ENCODE measurements around the gene KCNH8. TPM values are rescaled to one million over a fixed set of nuclear protein-coding genes. Genes with fewer than 3 reads are reported as not detected.

The KCNH8 gene
- polyA plus RNA-seq, 1 donor from 2014 or later, result 28.9 TPM

- TF ChIP-seq EP300 (conservative IDR thresholded peaks at IDR 0.05; ENCODE audit: poor library complexity, severe bottlenecking) (no peak), REST (IDR thresholded peaks at IDR 0.05; ENCODE audit: borderline replicate concordance) (no peak)
- no peaks in the 10 kb centered on the region for H3K27me3 ChIP-seq (ENCODE audit: insufficient read depth, low read depth, low read length)
- H3K4me2 ChIP-seq (ENCODE audit: low read length), result no peak overlapping the region
Measured at GRCh38 chr3:19273091-19273490, 124.8 kb downstream of the KCNH8 start.

GRCh38 chr3:19274576-19274975 lies 126.3 kb downstream of the KCNH8 start:
- Histone ChIP-seq H3K4me3 (ENCODE audit: low read length) (no peak overlapping the region), H3K27ac (ENCODE audit: low read length) (no peak overlapping the region), H3K79me2 (replicated peaks; ENCODE audit: insufficient read depth, low read length) (no peaks in the 10 kb centered on the region), H3K36me3 (ENCODE audit: insufficient read depth, low read length) (no peaks in the 10 kb centered on the region), H3K9me2 (ENCODE audit: insufficient read depth, low read length) (no peaks in the 10 kb centered on the region), H2AFZ (ENCODE audit: low read depth, low read length) (no peak overlapping the region), H3K9me3 (ENCODE audit: low read length) (no peaks in the 10 kb centered on the region), H3K9ac (ENCODE audit: low read length) (no peak overlapping the region), H4K20me1 (ENCODE audit: insufficient read depth) (no peaks in the 10 kb centered on the region), H3K27me3 (ENCODE audit: insufficient read depth, low read depth, low read length) (no peaks in the 10 kb centered on the region), H3K4me2 (ENCODE audit: low read length) (no peak overlapping the region), H3F3A (ENCODE audit: insufficient read depth, low read length, poor library complexity, severe bottlenecking) (no peaks in the 10 kb centered on the region)
- no peak for TF ChIP-seq MXI1 (conservative IDR thresholded peaks at IDR 0.05; ENCODE audit: poor library complexity, severe bottlenecking)
- TF ChIP-seq RAD21 (conservative IDR thresholded peaks at IDR 0.05), result no peak
- no peak for TF ChIP-seq POLR2AphosphoS5 (IDR thresholded peaks at IDR 0.05)
- TF ChIP-seq CTCF (IDR thresholded peaks at IDR 0.05; ENCODE audit: poor library complexity, severe bottlenecking), result no peak
- no peak for TF ChIP-seq EZH2 (IDR thresholded peaks at IDR 0.05; ENCODE audit: borderline replicate concordance, insufficient read depth, low read length, poor library complexity, severe bottlenecking)
- TF ChIP-seq SMC3 (conservative IDR thresholded peaks at IDR 0.05; ENCODE audit: poor library complexity), result no peak

More at GRCh38 chr3:19273091-19273490, 124.8 kb downstream of the KCNH8 start:
- Histone ChIP-seq H3K9me3 (ENCODE audit: low read length) (no peaks in the 10 kb centered on the region), H3K4me3 (ENCODE audit: low read length) (no peak overlapping the region), H3K36me3 (ENCODE audit: insufficient read depth, low read length) (no peaks in the 10 kb centered on the region), H3K79me2 (replicated peaks; ENCODE audit: insufficient read depth, low read length) (no peaks in the 10 kb centered on the region), H3F3A (ENCODE audit: insufficient read depth, low read length, poor library complexity, severe bottlenecking) (no peaks in the 10 kb centered on the region), H3K9me2 (ENCODE audit: insufficient read depth, low read length) (no peaks in the 10 kb centered on the region), H4K20me1 (ENCODE audit: insufficient read depth) (no peaks in the 10 kb centered on the region), H3K9ac (ENCODE audit: low read length) (no peak overlapping the region), H2AFZ (ENCODE audit: low read depth, low read length) (peak overlapping the region; percentile 10), H3K27ac (ENCODE audit: low read length) (no peak overlapping the region)

- H3K36me3 ChIP-seq (ENCODE audit: insufficient read depth, low read length), result no peaks in the 10 kb centered on the region
- no peaks in the 10 kb centered on the region for H4K20me1 ChIP-seq (ENCODE audit: insufficient read depth)
- no peaks in the 10 kb centered on the region for H3K9me2 ChIP-seq (ENCODE audit: insufficient read depth, low read length)
- no peaks in the 10 kb centered on the region for H3F3A ChIP-seq (ENCODE audit: insufficient read depth, low read length, poor library complexity, severe bottlenecking)
- no peak overlapping the region for H3K4me2 ChIP-seq (ENCODE audit: low read length)
- no peak overlapping the region for H3K27ac ChIP-seq (ENCODE audit: low read length)
- no peak overlapping the region for H3K9ac ChIP-seq (ENCODE audit: low read length)
- no peaks in the 10 kb centered on the region for H3K9me3 ChIP-seq (ENCODE audit: low read length)
- no peak overlapping the region for H2AFZ ChIP-seq (ENCODE audit: low read depth, low read length)
- no peaks in the 10 kb centered on the region for H3K27me3 ChIP-seq (ENCODE audit: insufficient read depth, low read depth, low read length)
- H3K79me2 ChIP-seq (replicated peaks; ENCODE audit: insufficient read depth, low read length), result no peaks in the 10 kb centered on the region
- H3K4me3 ChIP-seq (ENCODE audit: low read length), result no peak overlapping the region
- TF ChIP-seq RAD21 (conservative IDR thresholded peaks at IDR 0.05) (no peak), EZH2 (IDR thresholded peaks at IDR 0.05; ENCODE audit: borderline replicate concordance, insufficient read depth, low read length, poor library complexity, severe bottlenecking) (no peak), MXI1 (conservative IDR thresholded peaks at IDR 0.05; ENCODE audit: poor library complexity, severe bottlenecking) (no peak), POLR2AphosphoS5 (IDR thresholded peaks at IDR 0.05) (no peak), CTCF (IDR thresholded peaks at IDR 0.05; ENCODE audit: poor library complexity, severe bottlenecking) (no peak), TAF1 (IDR thresholded peaks at IDR 0.05; ENCODE audit: low read depth) (no peak), SMC3 (conservative IDR thresholded peaks at IDR 0.05; ENCODE audit: poor library complexity) (no peak), REST (IDR thresholded peaks at IDR 0.05; ENCODE audit: borderline replicate concordance) (no peak), EP300 (conservative IDR thresholded peaks at IDR 0.05; ENCODE audit: poor library complexity, severe bottlenecking) (no peak)
Measured at GRCh38 chr3:19284974-19285373, 136.7 kb downstream of the KCNH8 start.
